ENCODE data around the gene SRSF4.

DNA sequence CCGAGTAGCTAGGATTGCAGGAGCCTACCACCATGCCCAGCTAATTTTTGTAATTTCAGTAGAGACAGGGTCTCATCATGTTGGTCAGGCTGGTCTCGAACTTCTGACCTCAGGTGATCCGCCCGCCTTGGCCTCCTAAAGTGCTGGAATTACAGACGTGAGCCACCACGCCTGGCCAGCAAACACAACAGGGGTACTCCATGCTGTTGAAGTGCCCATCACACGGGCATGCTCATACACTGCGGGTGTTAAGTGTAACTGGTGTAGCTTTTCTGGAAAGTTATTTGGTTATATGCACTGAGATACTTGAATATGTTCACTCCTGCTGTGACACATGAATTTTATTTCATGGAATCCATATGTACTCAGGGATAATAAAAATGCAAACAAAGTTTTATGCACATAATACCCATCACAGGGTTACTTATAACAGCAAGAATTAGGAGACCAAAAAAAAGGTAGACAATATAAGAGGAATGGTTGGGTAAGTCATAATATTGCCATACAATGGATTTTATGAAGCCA lies 9.2 kb downstream of the SRSF4 start:
- TF ChIP-seq, protein P1, sequence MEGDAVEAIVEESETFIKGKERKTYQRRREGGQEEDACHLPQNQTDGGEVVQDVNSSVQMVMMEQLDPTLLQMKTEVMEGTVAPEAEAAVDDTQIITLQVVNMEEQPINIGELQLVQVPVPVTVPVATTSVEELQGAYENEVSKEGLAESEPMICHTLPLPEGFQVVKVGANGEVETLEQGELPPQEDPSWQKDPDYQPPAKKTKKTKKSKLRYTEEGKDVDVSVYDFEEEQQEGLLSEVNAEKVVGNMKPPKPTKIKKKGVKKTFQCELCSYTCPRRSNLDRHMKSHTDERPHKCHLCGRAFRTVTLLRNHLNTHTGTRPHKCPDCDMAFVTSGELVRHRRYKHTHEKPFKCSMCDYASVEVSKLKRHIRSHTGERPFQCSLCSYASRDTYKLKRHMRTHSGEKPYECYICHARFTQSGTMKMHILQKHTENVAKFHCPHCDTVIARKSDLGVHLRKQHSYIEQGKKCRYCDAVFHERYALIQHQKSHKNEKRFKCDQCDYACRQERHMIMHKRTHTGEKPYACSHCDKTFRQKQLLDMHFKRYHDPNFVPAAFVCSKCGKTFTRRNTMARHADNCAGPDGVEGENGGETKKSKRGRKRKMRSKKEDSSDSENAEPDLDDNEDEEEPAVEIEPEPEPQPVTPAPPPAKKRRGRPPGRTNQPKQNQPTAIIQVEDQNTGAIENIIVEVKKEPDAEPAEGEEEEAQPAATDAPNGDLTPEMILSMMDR (IDR thresholded peaks at IDR 0.05; ENCODE audit: low read length), result no peak
- no peak for TF ChIP-seq EZH2 (IDR thresholded peaks at IDR 0.05; ENCODE audit: borderline replicate concordance, low read length)
